HG03196 (cell line): ENCODE data around the gene CACNA1A.
"Not testable (repeated sequence)": the region's sequence is repeated elsewhere in the genome, so short reads cannot be mapped to it uniquely, and the experiment has no call there.

ENCODE experiments used
- ATAC-seq: cut with Tn5 transposase; IDR thresholded peaks from one replicate; pipeline ENCODE4 v1.9.1; 2021; ENCODE audit not compliant: unreplicated experiment

Gene CACNA1A

DNA sequence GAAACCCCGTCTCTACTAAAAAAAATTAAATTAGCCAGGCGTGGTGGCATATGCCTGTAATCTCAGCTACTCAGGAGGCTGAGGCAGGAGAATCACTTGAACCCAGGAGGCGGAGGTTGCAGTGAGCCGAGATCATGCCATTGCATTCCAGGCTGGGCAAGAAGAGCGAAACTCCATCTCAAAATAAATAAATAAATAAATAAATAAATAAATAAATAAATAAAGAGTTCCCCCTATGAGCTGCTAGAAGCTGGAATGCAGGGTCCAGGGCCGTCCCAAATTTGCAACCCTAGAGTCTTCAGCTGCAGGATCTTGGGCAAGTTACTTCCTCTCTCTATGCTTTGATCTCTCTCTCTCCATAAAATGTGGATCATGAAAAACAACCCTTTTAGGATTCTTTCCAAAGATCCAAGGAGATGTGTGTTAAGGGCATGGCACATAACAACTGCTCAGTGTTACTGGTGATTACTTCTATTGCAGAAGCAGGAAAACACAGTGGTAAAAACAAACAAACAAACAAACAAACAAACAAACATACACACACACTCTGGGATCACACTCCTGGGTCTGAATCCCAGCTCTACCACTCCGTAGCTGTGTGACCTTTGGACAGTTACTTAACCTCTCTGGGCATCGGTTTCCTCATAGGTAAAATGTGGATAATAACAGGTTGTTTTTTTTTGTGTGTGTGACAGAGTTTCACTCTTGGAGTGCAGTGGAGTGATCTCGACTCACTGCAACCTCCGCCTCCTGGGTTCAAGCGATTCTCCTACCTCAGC, 78.8 kb downstream of the CACNA1A start:
- no peak for ATAC-seq

DNA sequence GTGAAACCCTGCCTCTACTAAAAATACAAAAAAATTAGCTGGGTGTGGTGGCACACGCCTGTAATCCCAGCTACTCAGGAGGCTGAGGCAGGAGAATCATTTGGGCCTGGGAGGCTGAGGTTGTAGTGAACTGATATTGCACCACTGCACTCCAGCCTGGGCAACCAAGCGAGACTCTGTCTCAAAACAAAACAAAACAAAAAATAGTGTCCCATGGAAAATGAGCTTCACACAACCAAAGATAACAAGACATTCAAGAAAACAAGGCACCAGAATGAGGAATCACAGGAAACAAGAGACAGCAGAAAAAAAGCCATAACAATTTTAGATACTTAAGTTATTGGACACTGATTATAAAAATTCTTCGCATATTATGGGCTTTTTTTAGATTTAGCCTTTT, 80.4 kb downstream of the CACNA1A start:
- not testable (repeated sequence) for ATAC-seq

DNA sequence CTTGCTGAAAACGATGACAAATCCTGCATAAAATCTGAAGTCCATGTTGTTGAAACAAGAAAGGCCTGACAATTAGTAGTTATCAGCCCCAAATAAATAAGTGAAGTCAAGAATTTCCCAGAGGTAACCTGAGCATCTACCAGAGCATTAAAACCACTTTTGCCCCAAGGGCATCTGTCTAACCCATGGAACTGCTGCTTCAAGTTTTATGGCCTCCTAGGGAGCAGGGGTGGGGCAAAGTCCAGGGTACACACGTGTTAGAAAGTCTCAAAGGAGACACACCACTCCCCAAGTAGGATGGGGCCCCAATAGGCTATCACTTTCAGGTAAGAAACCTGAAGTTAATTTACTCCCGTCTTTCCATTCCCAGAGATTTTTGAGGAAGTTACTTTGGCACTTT, 81.1 kb downstream of the CACNA1A start:
- no peak for ATAC-seq

DNA sequence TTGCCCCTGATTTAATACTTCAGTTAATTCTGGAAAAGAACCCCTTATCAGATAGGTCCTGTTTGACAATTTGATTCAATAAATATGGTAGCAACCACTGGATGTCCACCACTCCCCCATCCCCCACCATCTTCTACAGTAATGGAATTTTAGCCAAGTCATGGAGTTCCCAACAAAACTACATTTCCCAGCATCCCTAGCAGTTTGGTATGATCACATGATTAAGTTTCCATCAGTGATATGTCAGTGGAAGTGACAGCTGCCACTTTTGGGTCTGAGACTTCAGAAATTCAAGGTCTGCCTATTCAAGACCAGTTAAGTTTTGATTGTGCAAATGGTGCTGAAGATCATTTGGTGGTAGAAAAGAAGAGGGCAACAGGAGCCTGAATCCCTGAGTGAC, 85.5 kb downstream of the CACNA1A start:
- ATAC-seq, result no peak

DNA sequence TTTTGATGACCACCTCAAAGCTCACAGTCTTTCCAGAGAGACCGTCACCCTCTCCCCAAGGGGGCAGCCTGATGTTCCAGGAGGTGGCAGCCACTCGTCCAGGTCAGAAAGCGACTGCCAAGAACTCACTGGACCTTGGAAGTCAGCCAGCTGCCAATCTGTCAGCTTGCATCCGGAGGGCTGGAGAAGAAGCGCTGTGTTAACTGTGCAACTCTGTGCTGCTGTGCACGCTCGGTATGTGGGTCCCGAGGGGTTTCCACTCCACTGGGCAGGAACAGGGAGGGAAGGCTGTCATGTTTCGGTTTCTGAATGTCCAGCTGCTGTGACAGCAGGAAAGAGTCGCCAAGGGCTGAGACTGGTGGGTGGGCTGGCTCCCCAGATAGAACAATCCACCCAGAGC, 89.2 kb downstream of the CACNA1A start:
- no peak for ATAC-seq

DNA sequence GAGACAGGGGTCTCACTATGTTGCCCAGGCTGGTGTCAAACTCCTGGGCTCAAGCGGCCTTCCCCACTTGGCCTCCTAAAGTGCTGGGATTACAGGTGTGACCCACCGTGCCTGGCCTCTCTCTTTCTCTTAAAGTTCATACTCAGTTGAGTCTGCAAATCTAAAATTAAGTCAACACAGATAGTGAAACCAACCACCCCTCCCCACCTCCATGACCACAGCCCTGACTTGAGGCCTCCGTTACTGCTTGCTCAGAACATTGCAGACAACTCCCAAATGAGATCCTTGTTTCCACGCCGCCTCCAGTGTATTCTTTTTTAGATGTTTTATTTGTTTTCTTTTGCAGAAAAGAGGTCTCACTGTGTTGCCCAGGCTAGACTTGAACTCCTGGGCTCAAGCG, 94.4 kb downstream of the CACNA1A start:
- no peak for ATAC-seq

DNA sequence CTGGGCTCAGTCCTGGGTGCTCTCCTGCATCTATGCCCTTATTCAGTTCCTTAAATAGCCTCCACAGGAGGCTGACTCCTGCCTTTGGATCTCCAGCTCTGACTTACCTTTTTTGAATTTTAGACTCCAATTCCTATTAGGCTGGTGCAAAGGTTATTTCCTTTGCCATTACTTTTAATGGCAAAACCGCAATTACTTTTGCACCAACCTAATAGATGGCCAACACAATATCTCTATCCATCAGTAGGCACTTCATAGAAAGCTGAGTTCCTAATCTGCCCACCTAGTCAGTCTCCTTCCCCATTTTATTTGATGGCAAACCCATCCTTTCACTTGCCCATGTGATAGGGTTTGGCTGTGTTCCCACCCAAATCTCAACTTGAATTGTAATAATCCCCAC, 95.3 kb downstream of the CACNA1A start:
- no peak for ATAC-seq

DNA sequence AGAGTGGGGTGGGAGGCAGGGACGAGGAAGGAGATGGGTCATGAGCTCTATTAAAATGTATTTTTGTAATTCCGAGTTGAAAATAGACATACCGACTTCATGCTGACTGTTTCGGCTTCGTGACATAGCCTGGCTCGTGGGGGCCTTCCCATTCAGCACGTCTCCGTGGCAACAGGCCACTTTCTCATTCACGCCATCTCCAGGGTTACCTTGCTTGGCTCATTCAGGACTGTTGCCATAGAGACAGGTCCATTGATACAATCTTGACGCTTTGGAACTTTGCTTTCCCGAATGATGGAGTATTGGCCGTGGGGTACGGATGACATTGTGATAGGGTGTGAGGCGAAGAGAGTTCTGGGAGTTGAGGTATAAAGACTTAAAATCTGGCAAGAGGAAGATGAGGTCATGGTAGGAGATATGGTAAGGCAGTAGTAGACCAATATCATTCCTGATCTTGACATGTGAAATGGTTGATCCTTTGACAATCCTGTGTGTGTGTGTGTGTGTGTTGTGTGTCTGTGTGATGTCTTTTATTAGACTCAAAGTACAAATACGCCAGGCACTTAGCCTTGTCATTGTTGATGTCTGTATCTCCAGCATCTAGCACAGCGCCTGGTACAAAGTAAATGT, 97.3 kb downstream of the CACNA1A start:
- no peak for ATAC-seq

DNA sequence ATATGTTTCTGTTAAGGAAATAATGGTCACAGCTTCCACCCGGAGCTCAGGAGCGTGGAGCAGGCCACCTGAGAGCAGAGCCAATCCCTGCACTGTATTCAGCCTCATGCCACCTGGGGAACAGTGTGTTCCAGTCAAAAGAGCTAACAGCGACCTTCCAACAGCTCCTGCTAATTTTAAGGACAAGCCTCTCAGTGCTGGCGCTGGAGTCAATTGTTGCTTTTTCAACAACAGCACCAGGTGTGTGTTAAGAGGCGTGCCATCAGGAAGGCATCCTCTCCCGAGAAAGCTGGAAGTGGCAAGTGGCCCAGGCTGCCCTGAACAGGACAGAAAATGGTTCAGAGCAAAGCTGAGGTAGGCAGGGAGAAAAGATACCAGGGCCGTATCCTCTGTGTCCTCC, 102.0 kb downstream of the CACNA1A start:
- ATAC-seq, result no peak

DNA sequence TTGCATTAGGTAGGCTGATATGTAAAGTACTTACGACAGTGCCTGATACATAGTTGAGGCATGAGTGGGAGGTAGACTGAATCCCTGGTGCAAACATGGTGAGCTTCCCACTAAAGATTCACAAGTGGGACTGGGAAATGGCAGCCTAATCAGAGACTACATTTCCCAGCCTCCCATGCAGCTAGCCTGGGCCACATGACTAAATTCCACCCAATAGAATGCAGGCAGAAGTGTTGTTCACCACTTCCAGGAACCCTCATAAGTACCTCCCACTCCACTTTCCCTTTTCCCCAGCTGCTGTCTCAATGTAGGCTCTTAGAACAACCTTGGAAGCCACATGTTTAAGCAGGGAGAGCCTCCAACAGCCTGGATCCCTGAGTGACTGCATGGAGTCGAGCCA, 104.9 kb downstream of the CACNA1A start:
- no peak for ATAC-seq

DNA sequence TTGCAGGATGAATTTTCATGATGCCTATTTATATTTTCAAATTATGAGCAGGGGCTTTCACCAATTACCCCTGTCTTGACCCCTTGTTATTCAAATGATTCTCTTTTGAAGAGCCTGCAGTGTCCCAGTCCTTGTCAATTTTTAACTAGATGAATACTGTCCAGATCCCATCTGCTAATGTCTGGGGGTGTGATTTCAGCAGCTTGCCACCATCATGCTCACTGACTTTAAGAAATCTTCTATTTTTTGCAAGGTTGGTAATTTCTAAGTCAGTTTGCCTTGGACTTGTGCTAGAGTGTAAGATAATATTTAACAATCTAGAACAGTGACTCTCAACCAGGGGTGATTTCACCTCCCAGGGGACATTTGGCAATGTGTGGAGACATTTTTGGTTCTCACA, 106.0 kb downstream of the CACNA1A start:
- ATAC-seq, result no peak

DNA sequence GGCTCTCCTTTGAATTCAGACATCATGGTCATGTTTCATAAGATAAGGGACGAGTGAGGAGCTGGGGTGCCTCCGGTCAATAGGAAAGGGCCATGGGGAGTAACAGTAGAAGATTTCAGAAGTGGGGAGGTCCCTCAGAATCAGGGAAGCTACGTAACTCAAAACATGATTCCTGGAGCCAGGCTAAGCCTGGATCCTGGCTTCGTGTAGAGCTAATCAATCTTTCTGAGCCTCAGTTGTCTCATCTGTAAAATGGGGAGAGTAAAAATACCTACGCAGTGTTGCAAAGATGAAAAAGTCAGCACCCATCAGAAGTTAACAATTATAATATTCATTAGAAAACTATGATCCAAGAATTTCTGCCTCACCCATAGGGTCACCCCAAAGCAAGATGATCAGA, 106.5 kb downstream of the CACNA1A start:
- no peak for ATAC-seq

DNA sequence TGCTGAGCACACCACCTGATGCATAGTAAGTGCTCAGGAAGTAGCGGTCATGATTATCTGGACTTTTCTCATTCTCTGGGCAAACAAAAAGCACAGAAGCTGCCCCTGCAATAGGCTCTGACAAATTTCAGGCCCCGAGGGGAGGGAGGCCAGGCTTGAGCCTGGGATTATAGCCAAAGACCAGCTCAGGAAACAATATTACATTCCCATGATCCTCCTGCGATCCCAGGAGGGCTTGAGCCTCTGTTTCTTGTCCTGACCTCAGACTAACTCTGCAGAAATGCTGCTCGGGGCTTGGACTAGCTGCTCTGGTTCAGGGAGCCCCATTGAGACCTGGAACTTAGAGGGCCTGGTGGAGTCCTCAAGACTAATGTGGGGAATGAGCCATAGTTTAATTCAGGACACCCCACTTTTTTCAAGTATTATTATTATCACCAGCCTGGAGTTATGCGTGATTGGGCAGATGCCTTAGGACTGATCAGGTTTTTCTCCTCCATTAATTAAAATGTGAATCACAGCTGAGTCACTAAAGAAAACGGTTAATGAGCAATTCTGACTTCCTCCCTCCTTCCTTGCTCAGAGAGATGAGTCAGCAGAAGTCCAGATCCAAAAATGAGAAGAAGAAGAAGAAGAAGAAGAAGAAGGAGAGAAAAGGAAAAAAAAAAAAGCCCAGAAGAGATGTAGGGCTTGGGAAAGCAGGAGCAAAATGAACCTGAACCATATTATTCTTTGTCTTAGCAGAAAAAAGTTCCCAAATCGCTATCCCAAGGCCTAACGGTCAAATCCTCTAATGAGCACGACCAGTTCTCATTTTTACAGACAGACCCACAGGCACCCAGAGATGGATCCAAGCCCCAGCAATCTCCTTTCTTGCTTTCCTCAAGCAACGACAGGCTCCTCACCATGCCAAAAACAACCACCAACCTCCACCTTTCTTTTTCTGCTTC, 107.2 kb downstream of the CACNA1A start:
- no peak for ATAC-seq

DNA sequence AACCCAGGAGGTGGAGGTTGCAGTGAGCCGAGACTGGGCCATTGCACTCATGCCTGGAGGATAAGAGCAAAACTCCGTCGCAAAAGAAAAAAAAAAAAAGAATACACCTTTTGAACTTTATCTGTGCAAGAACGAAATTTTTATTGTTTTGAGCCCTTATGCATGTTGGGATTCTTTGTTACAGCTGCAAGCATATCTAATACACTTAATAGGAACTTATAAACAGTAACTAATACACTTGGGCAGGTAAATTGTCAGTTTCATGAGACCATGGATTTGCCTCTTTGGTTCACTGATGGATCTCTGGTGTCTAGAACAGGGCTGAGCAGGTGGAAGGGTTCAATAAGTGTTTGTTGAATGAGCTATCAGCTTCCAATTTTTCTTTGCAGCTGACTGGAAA, 108.1 kb downstream of the CACNA1A start:
- ATAC-seq, result no peak

DNA sequence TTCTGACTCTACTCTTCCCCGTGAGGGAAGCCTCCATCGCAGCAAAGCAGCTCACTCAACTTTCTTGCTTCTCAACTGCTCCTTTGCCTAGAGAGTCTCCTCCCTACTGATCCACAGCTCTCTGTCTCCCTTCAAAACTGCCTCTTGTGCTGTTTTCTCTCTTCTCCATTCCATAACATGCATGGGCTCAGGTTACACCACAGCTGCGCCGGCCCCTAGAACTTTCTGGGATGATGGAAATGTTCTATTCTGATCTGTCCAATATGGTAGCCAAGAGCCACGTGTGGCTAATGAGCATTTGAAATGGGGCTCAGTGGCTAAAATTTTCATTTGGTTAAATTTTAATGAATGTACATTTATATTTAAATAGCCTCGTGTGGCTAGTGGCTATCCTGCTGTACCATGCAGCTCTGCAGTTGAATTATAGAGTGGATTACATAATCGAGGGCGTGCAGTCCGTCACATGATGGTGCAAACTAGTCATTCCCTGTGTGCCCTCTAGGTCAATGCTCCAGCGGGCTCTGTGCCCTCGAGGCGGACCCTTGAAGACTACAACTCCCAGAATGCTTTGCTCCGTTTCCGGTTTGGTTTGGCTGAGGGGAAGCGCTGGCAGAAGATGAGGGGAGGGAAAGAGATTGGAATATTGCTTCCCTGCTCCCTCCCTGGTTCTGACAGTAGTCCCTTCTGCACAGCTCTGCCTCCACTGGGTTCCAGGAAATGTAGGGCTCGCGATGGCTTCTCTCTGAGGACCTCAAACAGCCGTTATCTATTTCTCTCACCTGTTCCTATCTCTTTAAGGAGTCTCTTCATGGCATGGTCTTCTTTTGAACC, 109.8 kb downstream of the CACNA1A start:
- ATAC-seq, result no peak

DNA sequence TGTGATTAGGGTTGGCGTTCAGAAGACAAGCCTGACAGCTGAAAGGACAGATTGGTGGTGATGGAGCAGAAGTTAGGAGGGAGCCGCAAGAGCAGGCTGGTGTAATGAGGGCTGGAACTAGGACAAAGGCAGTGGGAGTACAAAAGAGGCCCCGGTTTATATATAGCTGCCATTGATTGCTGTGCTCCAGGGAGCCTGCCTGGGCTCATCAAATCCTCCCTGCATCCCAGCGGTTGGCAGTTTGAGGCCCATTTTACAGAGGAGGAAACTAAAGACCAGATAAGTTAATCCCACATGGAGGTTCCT, 123.7 kb downstream of the CACNA1A start:
- ATAC-seq, result no peak

DNA sequence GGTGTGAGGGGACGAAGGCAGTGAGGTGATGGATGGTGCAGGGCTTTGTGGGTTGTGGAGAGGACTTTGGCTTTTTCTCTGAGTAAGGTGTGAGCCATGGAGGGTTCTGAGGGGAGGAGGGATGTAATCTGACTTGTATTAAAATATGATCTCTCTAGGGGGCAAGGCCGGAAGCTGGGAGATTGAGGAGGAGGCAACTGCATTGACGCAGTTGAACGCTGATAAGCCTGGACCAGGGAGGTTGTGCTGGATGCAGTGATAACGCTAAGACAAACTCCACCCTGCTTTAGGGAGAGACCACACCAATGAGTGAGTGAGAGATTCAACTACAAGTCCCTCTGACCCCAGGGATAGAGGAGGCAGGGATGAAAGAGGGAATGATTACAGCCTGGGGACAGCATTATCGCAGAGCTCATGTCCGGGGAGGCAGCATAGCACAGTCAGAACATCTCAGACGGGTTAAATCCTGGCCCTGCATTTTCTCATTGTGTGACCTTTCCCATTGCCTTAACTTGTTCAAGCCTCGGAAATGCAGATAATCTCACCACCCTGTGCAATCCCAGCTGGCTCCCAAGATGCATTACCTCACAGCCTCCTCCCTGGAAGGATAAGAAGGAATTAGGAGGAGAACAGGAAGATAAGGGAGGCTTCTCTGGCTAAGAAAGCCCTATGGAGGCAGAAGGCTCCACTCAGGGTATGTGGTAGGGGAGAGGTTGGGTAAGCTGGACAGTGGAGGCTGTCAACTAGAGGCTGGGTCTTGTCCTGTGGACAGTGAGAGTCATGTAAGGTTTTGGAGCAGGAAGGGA, 124.2 kb downstream of the CACNA1A start:
- ATAC-seq, result no peak

DNA sequence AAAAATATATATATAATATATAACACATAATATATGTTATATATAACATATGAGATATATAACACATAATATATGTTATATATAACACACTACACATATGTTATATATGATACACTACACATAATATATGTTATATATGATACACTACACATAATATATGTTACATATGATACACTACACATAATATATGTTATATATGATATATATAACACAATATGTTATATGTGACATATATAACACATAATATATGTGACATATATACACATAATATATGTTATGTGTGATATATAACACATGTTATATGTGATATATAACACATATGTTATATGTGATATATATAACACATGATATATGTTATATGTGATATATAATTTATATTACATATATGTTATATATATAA, 129.7 kb downstream of the CACNA1A start:
- no peak for ATAC-seq

DNA sequence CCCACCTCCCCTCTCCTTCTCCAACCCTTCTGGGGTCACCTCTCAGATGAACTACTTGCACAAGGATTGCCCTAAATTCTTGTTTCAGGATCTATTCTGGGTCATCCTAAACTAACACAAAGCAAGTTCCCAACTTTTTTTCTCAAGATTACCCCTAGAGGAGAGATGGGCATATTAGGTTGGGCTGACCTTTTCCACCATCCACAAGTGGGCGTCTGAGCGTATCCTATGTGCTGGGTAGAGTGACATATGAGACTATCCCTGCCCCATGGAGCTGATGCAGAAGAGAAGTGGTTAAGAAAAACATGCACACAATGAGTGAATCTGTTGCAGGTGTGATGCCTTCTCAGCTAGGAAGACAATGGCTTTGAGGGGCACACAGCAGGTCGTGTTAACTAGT, 132.7 kb downstream of the CACNA1A start:
- ATAC-seq, result no peak

DNA sequence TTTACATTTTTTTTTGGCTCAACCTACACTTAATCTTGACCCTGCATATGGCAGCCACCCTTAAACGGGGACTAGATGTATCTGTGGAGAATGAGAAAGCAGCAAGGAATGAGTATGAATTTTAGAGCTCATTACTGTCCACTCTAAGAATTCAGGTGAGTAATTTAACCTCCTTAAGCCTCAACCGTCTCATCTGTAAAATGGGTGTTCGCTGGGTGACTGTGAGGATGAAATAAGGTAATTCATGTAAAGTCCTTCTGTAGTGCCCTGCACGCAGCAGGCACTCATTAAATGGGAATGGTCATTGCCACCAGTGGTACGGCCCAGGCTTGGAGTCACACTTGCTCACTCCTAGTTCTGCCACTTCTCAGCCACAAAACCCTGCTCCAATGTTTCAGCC, 135.3 kb downstream of the CACNA1A start:
- ATAC-seq, result no peak
